GM10266 (cell line): ENCODE data around the gene SATB1.
"Not testable (repeated sequence)": the region's sequence is repeated elsewhere in the genome, so short reads cannot be mapped to it uniquely, and the experiment has no call there.

Source experiments
- DNase-seq: peaks from one replicate; pipeline ENCODE4 v3.0.0; 2012; ENCODE audit errors: extremely low spot score
- CTCF ChIP-seq: IDR thresholded peaks from 2 replicates; pipeline ENCODE4 v1.5.1; 2012; ENCODE audit warnings: mild to moderate bottlenecking, low read depth; ENCODE audit not compliant: control insufficient read depth, insufficient read depth; ENCODE audit errors: missing control alignments

The SATB1 gene

GRCh38 chr3:18344306-18345014 lies 80.7 kb downstream of the SATB1 start:
- no peak for DNase-seq
- no peak for TF ChIP-seq CTCF

GRCh38 chr3:18343809-18344208 lies 81.3 kb downstream of the SATB1 start:
- no peak for DNase-seq
- no peak for TF ChIP-seq CTCF

- no peak for DNase-seq
Observed at GRCh38 chr3:18338827-18339514, 86.2 kb downstream of the SATB1 start.

GRCh38 chr3:18337231-18337630 lies 87.9 kb downstream of the SATB1 start:
- TF ChIP-seq CTCF = no peak
- no peak for DNase-seq

More at GRCh38 chr3:18338827-18339514, 86.2 kb downstream of the SATB1 start:
- TF ChIP-seq CTCF = no peak

GRCh38 chr3:18334837-18335601 lies 90.1 kb downstream of the SATB1 start:
- DNase-seq = no peak
- TF ChIP-seq CTCF = no peak

- DNase-seq = not testable (repeated sequence)
Observed at GRCh38 chr3:18330772-18331441, 94.2 kb downstream of the SATB1 start.

- TF ChIP-seq CTCF = no peak
Observed at GRCh38 chr3:18308096-18308650, 117.0 kb downstream of the SATB1 start.

More at GRCh38 chr3:18308096-18308650, 117.0 kb downstream of the SATB1 start:
- DNase-seq = no peak
